Stimulated activated CD4-positive, alpha-beta T cell treated with anti-CD3 and anti-CD28 coated beads, Interleukin-12 subunit alpha, Interleukin-12 subunit beta, amount 100 ng/mL, for 24 hours (primary cell): Measurements from ENCODE around the gene ADGRB2.
A peak's percentile ranks its signal among the peaks of the same experiment; 100 is the strongest.

Experiments
- DNase-seq, 2 experiments: peaks; one replicate each; pipeline ENCODE4 v3.0.0-alpha.2; 2020; ENCODE audit warnings: low read depth in 2 of 2

The ADGRB2 gene

DNA sequence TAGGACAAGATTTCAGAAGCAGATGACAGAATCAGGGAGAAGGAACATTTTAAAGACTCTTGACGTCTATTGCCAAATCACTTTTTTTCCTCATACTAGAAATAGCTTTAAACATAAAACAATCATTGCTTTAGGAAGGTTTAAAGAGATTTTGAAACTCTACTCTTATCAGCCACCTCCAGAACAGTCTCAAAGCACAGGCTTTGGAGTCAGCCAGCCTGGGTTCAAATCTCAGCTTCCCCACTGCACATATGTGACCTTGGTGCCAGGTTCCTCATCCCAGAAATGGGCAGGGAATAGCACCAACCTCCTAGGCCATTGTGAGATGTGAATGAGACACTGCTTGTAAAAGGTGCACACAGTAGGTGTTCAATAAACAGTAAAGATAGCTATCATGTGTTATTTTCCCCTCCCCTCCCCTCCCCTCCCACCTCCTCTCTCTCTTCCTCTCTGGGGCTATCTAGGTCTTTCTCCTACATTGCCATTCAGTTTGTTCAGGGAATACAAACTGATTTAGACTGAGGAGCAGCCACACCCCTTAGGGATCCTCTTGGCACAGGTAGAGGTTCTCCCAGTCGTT lies 31.0 kb upstream of the ADGRB2 start:
- no peak for DNase-seq

DNA sequence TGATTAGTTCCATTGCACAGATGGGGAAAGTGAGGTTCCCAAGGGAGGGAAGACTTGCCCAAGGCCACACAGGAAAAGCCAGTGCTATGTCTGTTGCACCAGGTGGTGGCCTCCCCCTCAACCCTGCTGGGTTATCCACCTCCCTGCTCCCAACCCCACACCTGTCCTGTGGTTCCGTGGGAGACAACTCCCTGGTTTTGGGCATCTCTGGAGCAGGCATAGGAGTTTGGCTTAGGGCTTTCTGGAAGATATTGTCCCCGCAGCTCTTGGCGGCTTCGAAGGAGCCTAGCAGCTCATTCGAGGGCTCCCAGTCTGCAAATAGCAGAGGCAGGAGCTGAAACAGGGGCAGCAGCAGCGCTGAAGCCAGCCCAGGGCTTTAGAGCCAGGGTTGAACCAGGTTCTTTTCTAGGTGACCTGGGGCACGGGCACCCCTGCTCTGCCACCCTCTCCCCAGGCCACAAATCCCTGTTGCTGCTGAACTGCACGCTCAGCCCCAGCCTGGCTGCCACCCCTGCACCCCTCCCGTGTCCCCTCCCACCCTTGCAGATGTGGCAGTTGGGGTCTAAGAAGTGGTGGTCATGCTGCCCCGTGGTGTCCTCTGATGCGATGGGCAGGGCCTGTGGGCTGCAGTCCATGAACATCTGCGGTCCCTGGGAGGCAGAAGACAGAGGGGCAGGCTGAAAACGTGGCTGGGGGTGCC lies 29.6 kb upstream of the ADGRB2 start:
- DNase-seq, result no peak

DNA sequence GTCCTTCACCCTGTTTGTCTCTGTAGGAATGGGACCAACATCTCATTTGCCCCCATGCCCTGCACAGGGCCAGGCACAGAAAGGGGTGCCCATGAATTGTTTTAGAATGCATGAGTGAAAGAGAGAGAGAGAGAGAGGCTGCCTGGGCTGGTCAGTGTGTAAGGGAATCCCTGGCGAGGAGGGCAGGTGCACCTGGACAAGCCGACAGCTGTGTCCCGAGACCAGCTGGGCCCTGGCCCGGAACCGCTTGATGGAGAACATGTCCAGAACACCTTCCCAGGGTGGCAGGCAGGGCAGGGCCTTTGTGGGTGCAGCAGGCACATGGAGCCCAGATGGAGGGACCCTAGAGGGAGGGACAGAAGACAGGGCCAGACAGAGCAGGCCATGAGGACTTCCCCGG lies 28.9 kb upstream of the ADGRB2 start:
- no peak for DNase-seq

- DNase-seq, result no peak
Measured at GRCh38 chr1:31792541-31792940, 28.4 kb upstream of the ADGRB2 start.

DNA sequence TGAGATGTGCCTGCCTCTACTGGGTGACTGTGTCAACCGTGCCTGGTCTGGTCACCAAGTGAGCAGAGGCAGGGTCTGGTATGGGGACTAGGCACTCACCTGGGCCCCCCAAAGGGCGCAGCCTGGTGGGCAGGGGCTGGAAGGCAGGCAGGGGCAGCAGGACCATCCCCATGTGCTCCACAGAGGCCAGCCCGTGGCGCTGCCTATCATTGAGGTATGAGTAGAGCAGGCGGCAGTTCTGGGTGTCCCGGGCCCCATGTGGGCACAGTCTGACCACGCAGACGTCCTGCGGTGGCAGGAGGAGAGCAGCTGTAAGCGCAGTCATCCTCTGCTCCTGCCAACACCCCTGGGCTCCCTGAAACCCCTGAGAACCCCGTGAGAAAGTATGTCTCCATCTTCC lies 28.0 kb upstream of the ADGRB2 start:
- no peak for DNase-seq

DNA sequence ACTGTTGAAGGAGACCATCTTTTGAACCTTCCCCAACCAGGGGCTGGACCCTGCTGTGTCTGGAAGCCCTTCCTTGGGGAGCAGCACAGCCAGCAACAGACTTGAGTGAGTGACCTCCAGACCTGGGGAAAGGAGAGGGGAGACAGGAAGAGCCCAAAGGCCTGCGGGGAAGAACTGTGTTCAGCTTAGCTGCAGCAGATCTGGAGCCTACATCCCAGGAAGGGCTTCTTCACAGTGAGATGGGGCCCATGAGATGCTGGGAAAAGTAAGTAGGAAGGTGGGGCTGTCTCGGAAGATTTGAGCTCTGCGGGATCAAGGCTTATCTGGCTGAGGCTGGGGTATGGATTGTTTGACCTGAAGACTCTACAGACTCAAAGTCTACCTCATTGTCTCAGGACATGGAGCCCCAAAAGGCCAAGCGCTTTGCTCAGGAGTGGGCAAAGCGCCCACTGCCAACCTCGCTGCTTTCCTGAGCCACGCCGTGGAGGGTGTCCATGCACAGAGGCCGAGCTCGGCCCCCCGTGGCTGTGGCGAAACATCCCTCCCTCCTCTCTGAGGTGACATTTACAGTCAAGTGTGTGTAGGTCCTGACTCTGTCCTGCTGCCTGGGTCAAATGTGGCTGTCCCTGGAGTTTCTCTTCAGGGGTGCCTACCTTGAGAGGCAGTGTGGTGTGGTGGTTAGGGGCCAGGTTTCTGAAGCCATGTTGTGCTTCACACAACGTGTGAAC lies 27.2 kb upstream of the ADGRB2 start:
- DNase-seq, result no peak

DNA sequence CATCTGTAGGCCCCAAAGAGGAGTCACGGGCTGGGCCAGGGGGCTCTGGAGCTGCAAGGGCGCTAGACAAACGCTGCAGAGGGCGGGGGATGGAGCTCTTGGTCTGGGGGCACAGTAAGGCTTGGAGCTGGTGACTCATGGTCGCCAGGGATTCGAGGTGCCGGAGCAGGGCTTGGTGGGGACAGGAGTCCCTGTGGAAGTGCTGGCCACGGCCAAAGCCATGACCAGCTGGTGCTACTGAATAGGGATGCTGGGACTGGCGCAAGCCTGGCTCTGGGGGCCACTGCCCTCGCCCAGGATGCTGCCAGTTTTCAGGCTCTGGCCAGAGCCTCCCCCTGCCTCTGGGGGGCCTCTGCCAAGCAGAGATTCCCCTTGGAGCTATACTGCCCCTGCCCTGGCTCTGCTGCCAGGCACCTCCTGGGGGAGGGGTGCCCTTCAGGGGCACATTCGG lies 26.5 kb upstream of the ADGRB2 start:
- DNase-seq, result no peak

- no peak for DNase-seq
Measured at GRCh38 chr1:31790140-31790539, 26.0 kb upstream of the ADGRB2 start.

DNA sequence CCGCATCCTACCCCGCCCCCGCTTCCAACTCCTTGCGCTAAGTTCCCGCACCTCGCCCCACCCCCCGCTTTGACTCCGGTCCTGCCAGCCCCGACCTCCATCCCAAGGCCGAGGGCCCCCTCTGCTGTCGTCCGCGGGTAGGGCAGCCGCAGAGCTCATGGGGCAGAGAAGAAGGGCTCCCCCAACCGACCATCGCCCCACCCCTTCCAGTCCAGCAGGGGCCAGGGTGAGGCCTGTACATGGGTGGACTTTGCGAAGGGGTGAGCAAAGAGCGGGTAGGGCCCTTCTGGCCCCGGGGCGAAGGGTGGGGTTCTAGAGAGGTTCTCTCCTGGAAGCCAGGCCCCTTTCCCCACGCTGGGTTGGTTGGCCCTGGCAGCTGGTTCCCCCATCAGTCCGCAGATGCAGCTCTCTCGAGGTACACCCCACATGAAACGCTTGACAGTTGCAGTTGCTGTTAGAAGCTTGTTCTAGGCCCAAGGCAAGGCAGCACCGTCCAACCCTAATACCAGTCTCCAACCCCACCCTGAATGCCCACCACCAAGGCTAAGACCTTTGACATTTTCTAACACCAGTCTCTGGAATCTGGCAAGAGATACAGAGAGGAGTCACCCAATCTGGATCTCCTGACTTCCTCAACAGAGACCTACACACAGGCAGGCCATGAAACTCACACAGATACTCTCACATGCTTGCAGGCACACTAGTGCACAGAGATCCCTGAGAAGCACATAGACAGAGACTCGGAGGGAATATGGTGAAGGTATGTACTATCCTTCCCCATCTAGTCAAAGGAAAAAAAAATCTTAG lies 25.3 kb upstream of the ADGRB2 start:
- DNase-seq, result peak; percentile 89 to 99

DNA sequence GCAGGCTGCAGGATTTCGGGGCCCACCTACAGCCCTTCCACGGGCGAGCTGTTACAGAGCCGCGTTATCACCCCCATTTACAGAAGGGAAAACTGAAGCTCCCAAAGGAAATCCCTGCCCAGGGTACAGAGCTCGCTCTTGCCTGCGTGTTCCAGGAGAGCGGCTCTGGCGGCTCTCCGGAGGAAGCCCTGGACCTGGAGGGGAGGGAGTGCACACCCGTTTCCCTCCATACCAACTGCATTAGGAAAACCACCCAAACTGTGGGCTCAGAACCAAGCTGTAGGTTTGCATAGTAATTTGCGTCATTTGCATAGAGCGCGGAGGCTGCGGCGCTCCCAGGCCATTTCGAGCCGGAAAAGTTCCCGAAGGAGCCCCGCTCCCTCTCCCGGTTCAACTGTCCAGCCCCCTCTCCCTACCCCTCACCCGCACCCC lies 24.7 kb upstream of the ADGRB2 start:
- no peak for DNase-seq

- peak; percentile 80 to 95 for DNase-seq
Measured at GRCh38 chr1:31788138-31788824, 24.1 kb upstream of the ADGRB2 start.

DNA sequence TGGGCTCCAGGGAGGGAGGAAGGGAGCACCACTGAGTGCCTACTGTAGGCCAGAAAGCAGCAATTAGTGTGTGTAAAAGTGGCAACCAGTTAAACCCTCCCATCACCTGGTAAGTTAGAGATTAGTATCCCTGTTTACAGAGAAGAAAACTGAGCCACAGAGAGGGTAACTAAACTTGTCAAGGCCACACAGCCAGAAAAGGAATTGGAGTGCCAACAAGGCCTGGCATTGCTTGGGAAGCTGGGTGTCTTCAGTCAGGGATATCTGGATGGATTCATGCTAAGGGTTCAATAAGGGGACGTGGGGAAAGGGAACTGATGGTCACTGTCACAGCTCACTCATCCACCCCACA lies 23.6 kb upstream of the ADGRB2 start:
- DNase-seq, result no peak

- no peak for DNase-seq
Measured at GRCh38 chr1:31787261-31787660, 23.1 kb upstream of the ADGRB2 start.

GRCh38 chr1:31786366-31787060 lies 22.4 kb upstream of the ADGRB2 start:
- no peak for DNase-seq

DNA sequence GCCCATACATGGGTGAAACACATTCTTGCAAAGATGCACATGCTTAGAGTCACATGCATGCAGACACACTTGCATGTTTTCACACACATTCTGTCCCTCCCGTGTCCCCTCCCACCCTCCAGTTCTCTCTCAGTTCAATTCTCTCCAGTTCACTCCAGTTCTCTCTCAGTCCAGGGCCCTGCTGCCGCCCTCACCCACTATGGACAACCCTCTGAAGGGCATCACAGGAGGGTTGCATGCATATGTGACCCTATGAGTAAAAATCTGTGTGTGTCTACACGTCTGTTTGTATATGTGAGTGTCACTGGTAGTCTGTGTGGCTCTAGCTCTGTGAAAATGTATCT lies 21.8 kb upstream of the ADGRB2 start:
- DNase-seq, result no peak

DNA sequence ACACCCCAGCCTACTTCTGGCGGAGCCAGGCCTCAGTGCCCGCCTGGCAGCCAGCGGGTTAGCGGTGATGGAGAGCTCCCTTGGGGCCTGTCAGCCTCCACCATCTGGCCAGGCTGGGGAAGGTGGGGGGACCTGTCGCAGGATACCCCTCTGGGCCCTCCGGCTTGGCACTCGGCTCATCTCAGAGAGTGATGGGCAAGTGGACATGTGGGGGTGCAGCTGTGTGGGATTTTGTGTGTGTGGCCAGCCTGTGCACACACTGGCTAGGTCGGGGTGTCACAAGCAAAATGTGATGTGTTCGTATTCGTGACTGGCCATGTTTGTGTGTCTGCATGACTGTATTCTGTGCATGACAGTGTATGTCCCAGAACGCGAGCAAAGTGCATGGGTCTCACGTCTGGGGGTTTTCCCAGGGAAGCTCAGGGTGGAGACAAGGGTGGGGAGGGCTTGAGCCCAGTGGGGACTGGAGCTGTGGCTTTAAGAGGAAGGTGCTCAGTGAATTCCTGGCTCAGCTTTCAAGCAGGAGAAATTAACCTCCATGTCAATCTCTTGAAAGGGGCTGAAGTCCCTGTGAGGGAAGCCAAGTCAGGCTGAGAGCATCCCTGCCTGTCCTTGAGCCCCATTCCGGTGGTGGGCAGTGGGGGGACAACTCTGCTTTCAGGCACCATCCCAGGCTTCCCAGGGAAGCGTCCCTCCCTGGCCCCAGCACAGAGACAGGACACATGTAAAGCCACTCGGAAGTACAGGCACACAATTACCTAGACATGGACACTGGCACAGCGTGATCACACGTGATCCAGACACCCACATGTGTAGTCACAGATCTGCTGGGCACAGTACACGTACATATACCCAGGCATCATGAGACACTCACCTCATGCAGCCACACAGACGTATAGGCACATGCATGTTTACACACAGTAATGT lies 21.1 kb upstream of the ADGRB2 start:
- DNase-seq, result no peak

GRCh38 chr1:31784356-31785019 lies 20.3 kb upstream of the ADGRB2 start:
- no peak for DNase-seq

GRCh38 chr1:31783846-31784245 lies 19.7 kb upstream of the ADGRB2 start:
- no peak for DNase-seq
